Measurements from ENCODE around the gene SPN.
"Not testable (repeated sequence)": the region's sequence is repeated elsewhere in the genome, so short reads cannot be mapped to it uniquely, and the experiment has no call there.

The SPN gene

GRCh38 chr16:29708917-29709600 is 46.0 kb downstream of the SPN start:
- Histone ChIP-seq H3K4me3 (ENCODE audit: low read length) (no peak overlapping the region), H3K4me2 (ENCODE audit: low read length) (no peak overlapping the region)

GRCh38 chr16:29709657-29710056 is 46.6 kb downstream of the SPN start:
- not testable (repeated sequence) for H3K79me2 ChIP-seq (ENCODE audit: low read length); H3K9me3 ChIP-seq (ENCODE audit: insufficient read depth, low read length); H3K27me3 ChIP-seq (ENCODE audit: low read depth, low read length); H4K20me1 ChIP-seq (ENCODE audit: insufficient read depth, low read length); H3K4me3 ChIP-seq (ENCODE audit: low read length); H3K4me2 ChIP-seq (ENCODE audit: low read length); H3K27ac ChIP-seq (ENCODE audit: low read length); H3K9ac ChIP-seq (ENCODE audit: low read length); H3K36me3 ChIP-seq (replicated peaks; ENCODE audit: low read depth, low read length); H2AFZ ChIP-seq (ENCODE audit: low read depth, low read length)
- peaks cover 63% of the 10 kb centered on the region for H3K4me1 ChIP-seq (ENCODE audit: low read length)

More at GRCh38 chr16:29708917-29709600, 46.0 kb downstream of the SPN start:
- Histone ChIP-seq H3K27ac (ENCODE audit: low read length) (peak overlapping the region; percentile 95; the same call in 1 of the 2 replicates), H3K9ac (ENCODE audit: low read length) (no peak overlapping the region), H3K36me3 (replicated peaks; ENCODE audit: low read depth, low read length) (no peaks in the 10 kb centered on the region), H2AFZ (ENCODE audit: low read depth, low read length) (no peak overlapping the region), H3K27me3 (ENCODE audit: low read depth, low read length) (no peaks in the 10 kb centered on the region), H3K79me2 (ENCODE audit: low read length) (no peaks in the 10 kb centered on the region), H4K20me1 (ENCODE audit: insufficient read depth, low read length) (no peaks in the 10 kb centered on the region), H3K9me3 (ENCODE audit: insufficient read depth, low read length) (no peaks in the 10 kb centered on the region), H3K4me1 (ENCODE audit: low read length) (peaks cover 58% of the 10 kb centered on the region)
- TF ChIP-seq, protein P1, sequence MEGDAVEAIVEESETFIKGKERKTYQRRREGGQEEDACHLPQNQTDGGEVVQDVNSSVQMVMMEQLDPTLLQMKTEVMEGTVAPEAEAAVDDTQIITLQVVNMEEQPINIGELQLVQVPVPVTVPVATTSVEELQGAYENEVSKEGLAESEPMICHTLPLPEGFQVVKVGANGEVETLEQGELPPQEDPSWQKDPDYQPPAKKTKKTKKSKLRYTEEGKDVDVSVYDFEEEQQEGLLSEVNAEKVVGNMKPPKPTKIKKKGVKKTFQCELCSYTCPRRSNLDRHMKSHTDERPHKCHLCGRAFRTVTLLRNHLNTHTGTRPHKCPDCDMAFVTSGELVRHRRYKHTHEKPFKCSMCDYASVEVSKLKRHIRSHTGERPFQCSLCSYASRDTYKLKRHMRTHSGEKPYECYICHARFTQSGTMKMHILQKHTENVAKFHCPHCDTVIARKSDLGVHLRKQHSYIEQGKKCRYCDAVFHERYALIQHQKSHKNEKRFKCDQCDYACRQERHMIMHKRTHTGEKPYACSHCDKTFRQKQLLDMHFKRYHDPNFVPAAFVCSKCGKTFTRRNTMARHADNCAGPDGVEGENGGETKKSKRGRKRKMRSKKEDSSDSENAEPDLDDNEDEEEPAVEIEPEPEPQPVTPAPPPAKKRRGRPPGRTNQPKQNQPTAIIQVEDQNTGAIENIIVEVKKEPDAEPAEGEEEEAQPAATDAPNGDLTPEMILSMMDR (IDR thresholded peaks at IDR 0.05; ENCODE audit: low read depth, low read length) = no peak
- TF ChIP-seq EZH2phosphoT487 (IDR thresholded peaks at IDR 0.05; ENCODE audit: low read depth) = no peak

- no peaks in the 10 kb centered on the region for H4K20me1 ChIP-seq (ENCODE audit: insufficient read depth, low read length)
- peak overlapping the region; percentile 61 for H3K4me2 ChIP-seq (ENCODE audit: low read length)
- no peaks in the 10 kb centered on the region for H3K9me3 ChIP-seq (ENCODE audit: insufficient read depth, low read length)
- peak overlapping the region; percentile 43 for H3K27ac ChIP-seq (ENCODE audit: low read length)
- no peaks in the 10 kb centered on the region for H3K36me3 ChIP-seq (replicated peaks; ENCODE audit: low read depth, low read length)
- H3K79me2 ChIP-seq (ENCODE audit: low read length) = no peaks in the 10 kb centered on the region
- TF ChIP-seq, protein P1 (IDR thresholded peaks at IDR 0.05; ENCODE audit: low read depth, low read length) = peak; percentile 67
- no peak for TF ChIP-seq EZH2phosphoT487 (IDR thresholded peaks at IDR 0.05; ENCODE audit: low read depth)
- H3K4me3 ChIP-seq (ENCODE audit: low read length) = peak overlapping the region; percentile 47
- H3K27me3 ChIP-seq (ENCODE audit: low read depth, low read length) = no peaks in the 10 kb centered on the region
- peak overlapping the region; percentile 48; the same call in 1 of the 2 replicates for H2AFZ ChIP-seq (ENCODE audit: low read depth, low read length)
- peak overlapping the region; percentile 25; the same call in 1 of the 2 replicates for H3K9ac ChIP-seq (ENCODE audit: low read length)
- peaks cover 65% of the 10 kb centered on the region for H3K4me1 ChIP-seq (ENCODE audit: low read length)
Observed at GRCh38 chr16:29710227-29711219, 47.5 kb downstream of the SPN start.

GRCh38 chr16:29712809-29713208 is 49.8 kb downstream of the SPN start:
- no peaks in the 10 kb centered on the region for H4K20me1 ChIP-seq (ENCODE audit: insufficient read depth, low read length)
- no peak for TF ChIP-seq EZH2phosphoT487 (IDR thresholded peaks at IDR 0.05; ENCODE audit: low read depth)
- TF ChIP-seq, protein P1 (IDR thresholded peaks at IDR 0.05; ENCODE audit: low read depth, low read length) = no peak
- no peaks in the 10 kb centered on the region for H3K9me3 ChIP-seq (ENCODE audit: insufficient read depth, low read length)
- H3K27me3 ChIP-seq (ENCODE audit: low read depth, low read length) = no peaks in the 10 kb centered on the region
- H3K36me3 ChIP-seq (replicated peaks; ENCODE audit: low read depth, low read length) = no peaks in the 10 kb centered on the region
- no peak overlapping the region for H3K9ac ChIP-seq (ENCODE audit: low read length)
- no peak overlapping the region for H3K27ac ChIP-seq (ENCODE audit: low read length)
- H3K79me2 ChIP-seq (ENCODE audit: low read length) = no peaks in the 10 kb centered on the region
- H2AFZ ChIP-seq (ENCODE audit: low read depth, low read length) = no peak overlapping the region; the same call in 1 of the 2 replicates
- H3K4me1 ChIP-seq (ENCODE audit: low read length) = peaks cover 49% of the 10 kb centered on the region
- no peak overlapping the region for H3K4me3 ChIP-seq (ENCODE audit: low read length)
- no peak overlapping the region for H3K4me2 ChIP-seq (ENCODE audit: low read length)

Measured in OCI-LY3 (cell line).